GM21360 (cell line): ENCODE measurements around the gene HS6ST2.

Experiments
- ATAC-seq: cut with Tn5 transposase; IDR thresholded peaks from one replicate; pipeline ENCODE4 v1.9.1; 2021; ENCODE audit warnings: mild to moderate bottlenecking, moderate library complexity; ENCODE audit not compliant: unreplicated experiment

HS6ST2 gene

DNA sequence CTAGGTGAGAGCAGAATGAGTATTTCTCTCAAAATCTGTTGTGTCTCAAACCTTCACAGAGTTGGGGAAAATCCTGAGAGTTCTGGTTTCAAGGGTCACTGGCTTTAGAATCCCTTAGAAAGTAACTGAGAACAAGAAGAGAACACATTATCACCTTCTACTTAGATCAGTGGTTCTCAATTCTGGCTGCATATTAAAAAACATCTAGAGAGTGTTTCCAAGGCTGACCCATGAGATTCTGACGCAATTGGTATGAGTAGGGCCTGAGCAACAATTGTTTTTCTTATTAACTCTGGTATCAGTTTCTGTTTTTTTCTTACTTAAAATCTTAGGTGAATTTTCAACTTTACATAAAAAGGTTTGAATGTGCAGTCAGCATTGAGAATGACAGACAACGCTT, 212.8 kb downstream of the HS6ST2 start:
- ATAC-seq, result no peak

DNA sequence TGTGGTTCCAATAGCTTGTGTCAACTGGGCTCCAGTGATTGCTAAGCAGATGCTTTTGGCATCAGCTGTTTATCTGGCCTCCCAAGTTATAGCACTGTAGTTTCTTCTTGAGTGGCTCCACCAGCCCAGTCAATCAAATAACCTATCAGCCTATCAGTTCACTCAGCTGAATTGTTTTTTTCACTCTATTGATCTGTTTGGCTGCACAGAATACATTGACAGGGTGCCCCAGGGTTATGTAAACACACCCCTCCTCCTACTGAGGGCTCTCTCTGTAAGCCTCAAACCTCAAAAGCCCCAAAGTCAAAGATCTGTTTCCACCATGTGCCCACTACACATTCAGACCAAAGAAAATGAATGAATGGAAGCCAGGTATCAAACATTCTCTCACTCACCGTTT, 214.0 kb downstream of the HS6ST2 start:
- ATAC-seq, result no peak

- no peak for ATAC-seq
Measured at GRCh38 chrX:132743086-132743485, 215.3 kb downstream of the HS6ST2 start.

- no peak for ATAC-seq
Measured at GRCh38 chrX:132742246-132742645, 216.2 kb downstream of the HS6ST2 start.

DNA sequence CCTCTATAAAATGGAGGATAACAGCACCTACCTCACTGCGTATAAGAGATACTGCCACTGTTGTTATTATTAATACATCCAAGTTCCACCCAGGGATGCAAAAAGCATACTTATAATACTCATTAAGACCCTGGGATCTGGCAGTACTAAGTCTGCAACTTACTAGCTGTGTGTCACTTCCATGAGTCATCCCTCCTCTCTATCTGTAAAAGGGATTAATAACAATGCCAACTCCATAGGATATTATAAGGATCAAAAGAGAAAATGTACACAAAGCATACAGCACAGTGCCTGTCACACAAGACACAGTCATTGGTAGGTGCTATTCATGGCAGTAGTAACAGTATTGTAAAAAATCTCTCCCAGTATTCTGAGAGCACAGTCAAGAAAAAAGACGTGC, 216.7 kb downstream of the HS6ST2 start:
- no peak for ATAC-seq

DNA sequence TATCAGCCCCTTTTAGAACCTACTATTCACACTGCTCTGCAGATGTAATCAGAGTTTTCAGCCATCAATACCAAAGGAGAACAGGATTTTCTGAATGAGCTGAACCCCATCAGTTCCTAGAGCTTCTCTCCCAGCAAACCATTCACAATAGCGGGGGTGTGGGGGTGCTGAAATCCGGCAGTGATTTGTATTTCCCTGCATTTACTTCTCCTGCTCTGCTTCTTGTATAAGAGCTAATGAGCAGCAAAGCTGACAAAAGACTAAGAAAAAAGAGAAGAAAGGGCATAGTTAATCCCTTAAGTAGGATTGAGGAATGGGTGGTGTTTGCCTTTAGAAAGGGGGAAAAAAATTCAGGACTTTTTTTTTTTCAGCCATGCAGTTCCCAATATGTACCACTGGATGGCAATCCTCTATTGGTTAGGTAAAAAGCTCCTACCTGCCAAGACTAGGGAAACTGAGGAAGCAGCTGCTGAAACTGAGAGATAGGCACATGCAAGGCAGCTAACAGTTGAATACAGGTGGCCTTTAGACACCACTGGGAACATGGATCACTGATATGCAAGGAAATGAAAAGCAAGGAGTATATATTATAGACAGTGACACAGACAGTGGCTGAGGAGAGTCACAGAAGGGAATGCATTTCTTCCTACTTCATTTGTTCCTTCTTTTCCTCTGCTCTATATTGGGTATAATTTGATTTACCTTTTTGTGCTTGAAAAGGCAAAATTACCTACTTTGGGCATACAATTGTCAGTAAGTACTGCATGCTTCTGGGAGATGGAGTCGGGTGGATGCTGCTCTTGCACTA, 217.9 kb downstream of the HS6ST2 start:
- ATAC-seq, result no peak

DNA sequence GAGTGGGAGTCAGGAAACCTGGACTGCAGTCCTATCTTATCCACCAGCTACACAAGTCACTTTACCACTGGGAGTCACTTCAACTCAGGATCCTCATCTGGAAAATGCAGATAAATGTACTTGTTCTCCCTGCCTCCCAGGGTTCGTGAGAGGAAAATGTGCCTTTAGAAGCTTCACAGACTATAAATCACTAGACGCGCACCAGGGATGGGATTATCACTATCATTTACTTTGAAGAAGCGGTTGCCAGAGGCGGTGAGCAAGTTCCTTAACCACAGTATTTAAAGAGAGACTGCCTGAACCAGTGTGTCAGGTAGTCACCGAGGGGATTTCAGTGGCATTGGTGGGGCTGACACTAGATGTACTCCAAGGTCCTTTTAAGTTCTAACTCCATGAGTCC, 219.5 kb downstream of the HS6ST2 start:
- no peak for ATAC-seq

GRCh38 chrX:132737743-132738142, 220.7 kb downstream of the HS6ST2 start:
- ATAC-seq, result no peak

GRCh38 chrX:132732236-132732635, 226.2 kb downstream of the HS6ST2 start:
- ATAC-seq, result no peak

GRCh38 chrX:132730726-132731125, 227.7 kb downstream of the HS6ST2 start:
- no peak for ATAC-seq

DNA sequence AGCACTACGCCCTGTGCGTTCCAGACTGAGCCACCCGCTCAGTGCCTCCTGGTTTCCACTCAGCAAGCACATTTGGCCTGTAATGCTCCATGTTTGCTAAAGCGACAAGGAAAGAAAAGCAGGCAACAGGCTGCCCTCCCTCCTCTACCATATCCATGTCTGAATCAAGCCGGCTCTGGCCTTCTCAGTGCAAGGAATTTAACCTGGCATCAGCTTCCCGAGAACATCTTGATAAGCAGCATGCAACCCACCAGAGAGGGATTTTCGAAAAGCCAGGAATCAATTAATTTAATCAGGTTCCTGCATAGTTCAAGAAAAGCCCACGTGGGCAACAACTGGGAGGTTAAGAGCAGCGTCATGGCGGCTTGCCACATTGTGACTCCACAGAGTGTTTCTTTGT, 228.2 kb downstream of the HS6ST2 start:
- ATAC-seq, result no peak

GRCh38 chrX:132728296-132728695, 230.1 kb downstream of the HS6ST2 start:
- no peak for ATAC-seq

GRCh38 chrX:132718431-132718958, 239.9 kb downstream of the HS6ST2 start:
- ATAC-seq, result no peak

GRCh38 chrX:132716006-132716405, 242.4 kb downstream of the HS6ST2 start:
- ATAC-seq, result no peak

DNA sequence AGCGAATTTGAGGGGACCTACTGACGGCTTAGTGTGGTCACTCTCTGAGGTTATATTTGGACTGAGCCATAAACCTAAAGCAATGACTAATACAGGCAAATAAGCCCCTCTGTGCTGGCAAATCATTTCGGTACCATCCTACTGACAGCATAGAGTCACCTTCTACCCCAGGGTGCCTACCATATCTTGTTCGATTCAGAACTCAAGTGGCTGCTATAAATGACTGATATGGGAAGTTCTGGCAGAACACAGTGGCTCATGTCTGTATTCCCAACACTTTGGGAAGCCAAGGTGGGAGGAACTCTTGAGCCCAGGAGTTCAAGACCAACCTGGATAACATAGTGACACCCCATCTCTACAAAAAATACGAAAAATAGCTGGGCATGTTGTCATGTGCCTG, 243.5 kb downstream of the HS6ST2 start:
- no peak for ATAC-seq

DNA sequence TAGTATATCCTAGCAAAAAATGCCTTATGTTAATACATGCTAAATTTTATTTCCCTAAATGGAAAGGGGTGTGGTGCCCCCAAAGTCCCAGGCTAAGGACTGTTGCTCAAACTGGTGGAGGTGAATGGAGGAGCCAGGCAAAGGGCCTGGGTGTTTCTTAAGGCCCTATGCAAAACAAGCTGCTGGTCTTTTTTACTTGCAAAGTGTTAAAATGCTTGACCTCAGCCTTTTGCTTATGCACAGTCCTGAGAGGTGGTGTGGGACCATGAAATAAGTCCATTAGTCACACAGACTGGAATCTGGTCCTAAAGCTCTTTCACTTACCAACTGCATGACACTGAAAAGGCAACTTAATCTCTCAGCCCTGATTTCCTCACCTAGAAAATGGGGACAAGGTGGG, 246.1 kb downstream of the HS6ST2 start:
- no peak for ATAC-seq

GRCh38 chrX:132710656-132711155, 247.7 kb downstream of the HS6ST2 start:
- ATAC-seq, result no peak

DNA sequence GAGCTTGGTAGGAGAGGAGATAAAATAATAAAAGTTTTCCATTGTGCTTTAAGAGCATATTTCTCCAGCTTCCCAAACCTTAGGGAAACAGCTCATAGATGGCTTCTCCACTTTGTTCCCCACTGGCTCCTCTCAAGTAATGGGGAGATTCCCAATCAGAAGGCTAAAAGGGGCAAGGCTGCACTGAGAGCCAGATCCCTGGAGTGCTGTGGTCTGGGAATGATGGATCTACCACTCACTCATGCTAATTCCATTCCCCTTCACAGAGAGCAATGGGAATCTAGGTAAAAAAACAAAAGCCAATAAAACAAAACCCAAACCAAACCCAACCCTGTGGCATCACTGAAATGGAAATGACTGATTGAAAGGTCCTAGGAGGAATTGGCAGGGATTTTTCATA, 249.9 kb downstream of the HS6ST2 start:
- no peak for ATAC-seq

DNA sequence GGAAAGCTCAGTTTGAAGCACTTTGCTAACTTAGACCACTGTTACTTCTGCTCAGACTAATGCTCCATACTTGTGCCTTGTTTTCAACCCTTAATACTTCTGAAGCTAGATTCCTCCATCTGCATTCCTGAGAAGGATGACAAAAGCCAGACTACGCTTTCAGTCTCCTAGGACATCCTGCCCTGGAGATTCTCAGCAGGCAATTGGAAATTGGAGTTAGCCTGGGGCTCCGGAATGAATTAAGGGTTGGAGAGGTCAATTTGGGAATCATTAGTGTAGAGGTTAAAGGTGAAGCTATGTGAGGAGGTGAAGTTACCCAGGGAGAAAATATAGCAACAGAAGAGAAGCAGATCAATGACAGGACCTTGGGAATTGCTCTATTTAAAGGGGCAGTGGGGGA, 253.7 kb downstream of the HS6ST2 start:
- ATAC-seq, result no peak

- no peak for ATAC-seq
Measured at GRCh38 chrX:132694382-132694781, 264.0 kb downstream of the HS6ST2 start.

- ATAC-seq, result no peak
Measured at GRCh38 chrX:132692526-132692925, 265.9 kb downstream of the HS6ST2 start.

DNA sequence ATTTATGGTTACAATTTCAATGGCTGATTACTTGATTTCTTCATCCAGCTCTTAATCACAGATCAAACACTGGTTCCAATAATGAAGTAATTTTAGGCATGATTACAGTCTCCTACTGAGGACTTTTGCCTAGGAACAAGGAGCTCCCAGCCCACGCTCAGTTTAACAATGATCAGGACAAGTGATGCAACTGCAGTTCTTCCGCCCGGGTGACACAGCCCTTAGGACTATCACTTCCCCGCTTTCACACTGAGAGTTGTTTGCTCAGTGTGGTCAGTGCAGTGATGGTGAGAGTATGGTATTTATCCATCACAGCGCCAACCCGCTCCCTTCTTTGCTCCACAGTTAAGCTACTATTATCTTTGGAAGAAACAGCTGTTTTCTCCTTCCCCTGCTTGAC, 266.4 kb downstream of the HS6ST2 start:
- ATAC-seq, result no peak
